Mucosa of stomach (tissue), 1 donor: ENCODE results near the gene OCA2.
"Not testable (repeated sequence)": the region's sequence is repeated elsewhere in the genome, so short reads cannot be mapped to it uniquely, and the experiment has no call there.

ENCODE experiments used
- H3K27me3 ChIP-seq: one replicate; pipeline ENCODE4 v1.7.0; 2013; ENCODE audit warnings: mild to moderate bottlenecking, low read length; ENCODE audit not compliant: control insufficient read depth, insufficient read depth
- H3K36me3 ChIP-seq: one replicate; pipeline ENCODE4 v1.7.0; 2013; ENCODE audit warnings: low read length; ENCODE audit not compliant: control insufficient read depth, insufficient read depth
- H3K4me1 ChIP-seq: one replicate; pipeline ENCODE4 v1.7.0; 2013; ENCODE audit warnings: mild to moderate bottlenecking, low read length; ENCODE audit not compliant: control insufficient read depth, insufficient read depth
- H3K4me3 ChIP-seq: one replicate; pipeline ENCODE4 v1.7.0; 2013; ENCODE audit warnings: low read length
- H3K9ac ChIP-seq: one replicate; pipeline ENCODE4 v1.7.0; 2013; ENCODE audit warnings: mild to moderate bottlenecking, low read length, moderate library complexity
- H3K9me3 ChIP-seq: one replicate; pipeline ENCODE4 v1.7.0; 2013; ENCODE audit warnings: mild to moderate bottlenecking, low read length, moderate library complexity; ENCODE audit not compliant: control insufficient read depth
- donor health status: Pancreatic carcinoma.

OCA2 gene

GRCh38 chr15:28129231-28129848 is 30.2 kb upstream of the OCA2 start:
- Histone ChIP-seq H3K27me3 (no peaks in the 10 kb centered on the region), H3K9ac (no peak overlapping the region), H3K4me3 (no peak overlapping the region), H3K9me3 (no peaks in the 10 kb centered on the region), H3K36me3 (peaks cover 10% of the 10 kb centered on the region), H3K4me1 (no peaks in the 10 kb centered on the region)

- no peaks in the 10 kb centered on the region for H3K27me3 ChIP-seq
- no peaks in the 10 kb centered on the region for H3K4me1 ChIP-seq
- no peak overlapping the region for H3K4me3 ChIP-seq
- peaks cover 15% of the 10 kb centered on the region for H3K36me3 ChIP-seq
- no peaks in the 10 kb centered on the region for H3K9me3 ChIP-seq
- H3K9ac ChIP-seq: no peak overlapping the region
Measured at GRCh38 chr15:28128031-28128430, 28.9 kb upstream of the OCA2 start.

- no peak overlapping the region for H3K4me3 ChIP-seq
- no peaks in the 10 kb centered on the region for H3K4me1 ChIP-seq
- H3K27me3 ChIP-seq: no peaks in the 10 kb centered on the region
- H3K9ac ChIP-seq: no peak overlapping the region
- H3K9me3 ChIP-seq: no peaks in the 10 kb centered on the region
- peaks cover 15% of the 10 kb centered on the region for H3K36me3 ChIP-seq
Measured at GRCh38 chr15:28127036-28127435, 27.9 kb upstream of the OCA2 start.

- Histone ChIP-seq H3K4me3 (no peak overlapping the region), H3K27me3 (no peaks in the 10 kb centered on the region), H3K9ac (no peak overlapping the region), H3K36me3 (peaks cover 12% of the 10 kb centered on the region), H3K4me1 (no peaks in the 10 kb centered on the region), H3K9me3 (no peaks in the 10 kb centered on the region)
Measured at GRCh38 chr15:28125673-28126651, 26.8 kb upstream of the OCA2 start.

- Histone ChIP-seq H3K4me1 (no peaks in the 10 kb centered on the region), H3K27me3 (no peaks in the 10 kb centered on the region), H3K9ac (no peak overlapping the region), H3K36me3 (peaks cover 12% of the 10 kb centered on the region), H3K9me3 (no peaks in the 10 kb centered on the region), H3K4me3 (no peak overlapping the region)
Measured at GRCh38 chr15:28124841-28125240, 25.7 kb upstream of the OCA2 start.

- Histone ChIP-seq H3K4me1 (no peaks in the 10 kb centered on the region), H3K36me3 (peaks cover 12% of the 10 kb centered on the region), H3K4me3 (no peak overlapping the region), H3K9ac (no peak overlapping the region), H3K27me3 (no peaks in the 10 kb centered on the region), H3K9me3 (no peaks in the 10 kb centered on the region)
Measured at GRCh38 chr15:28123408-28124023, 24.4 kb upstream of the OCA2 start.

- H3K4me1 ChIP-seq: no peaks in the 10 kb centered on the region
- H3K27me3 ChIP-seq: no peaks in the 10 kb centered on the region
- H3K9me3 ChIP-seq: no peaks in the 10 kb centered on the region
- H3K9ac ChIP-seq: no peak overlapping the region
- H3K4me3 ChIP-seq: no peak overlapping the region
- peaks cover 12% of the 10 kb centered on the region for H3K36me3 ChIP-seq
Measured at GRCh38 chr15:28122038-28122949, 23.2 kb upstream of the OCA2 start.

GRCh38 chr15:28121577-28121976 is 22.5 kb upstream of the OCA2 start:
- not testable (repeated sequence) for H3K4me1 ChIP-seq, H3K9ac ChIP-seq, H3K9me3 ChIP-seq, H3K4me3 ChIP-seq, H3K27me3 ChIP-seq
- H3K36me3 ChIP-seq: peaks cover 12% of the 10 kb centered on the region

GRCh38 chr15:28120359-28120640 is 21.2 kb upstream of the OCA2 start:
- no peaks in the 10 kb centered on the region for H3K9me3 ChIP-seq
- H3K27me3 ChIP-seq: no peaks in the 10 kb centered on the region
- peaks cover 12% of the 10 kb centered on the region for H3K36me3 ChIP-seq
- H3K9ac ChIP-seq: no peak overlapping the region
- H3K4me3 ChIP-seq: no peak overlapping the region
- H3K4me1 ChIP-seq: no peaks in the 10 kb centered on the region

GRCh38 chr15:28118531-28118930 is 19.4 kb upstream of the OCA2 start:
- no peaks in the 10 kb centered on the region for H3K9me3 ChIP-seq
- H3K27me3 ChIP-seq: no peaks in the 10 kb centered on the region
- H3K36me3 ChIP-seq: no peaks in the 10 kb centered on the region
- no peak overlapping the region for H3K4me3 ChIP-seq
- H3K4me1 ChIP-seq: no peaks in the 10 kb centered on the region
- no peak overlapping the region for H3K9ac ChIP-seq

- Histone ChIP-seq H3K4me3 (no peak overlapping the region), H3K9me3 (no peaks in the 10 kb centered on the region), H3K36me3 (no peaks in the 10 kb centered on the region), H3K9ac (no peak overlapping the region), H3K4me1 (no peaks in the 10 kb centered on the region), H3K27me3 (no peaks in the 10 kb centered on the region)
Measured at GRCh38 chr15:28118083-28118482, 19.0 kb upstream of the OCA2 start.
